ENCODE results near the gene SFN.

GRCh38 chr1:26855636-26856035 lies 7.3 kb upstream of the SFN start:
- no peak for TF ChIP-seq CTCF (conservative IDR thresholded peaks at IDR 0.05; ENCODE audit: low read length)
- TF ChIP-seq EZH2phosphoT487 (IDR thresholded peaks at IDR 0.05; ENCODE audit: borderline replicate concordance, low read depth, low read length), result no peak
